Epithelial cell of esophagus (primary cell): Measurements from ENCODE around the gene TNFRSF18.

Experiments
- DNase-seq: peaks from one replicate; pipeline ENCODE4 v3.0.0; 2010; ENCODE audit warnings: low read depth
- H3K4me3 ChIP-seq: 2 replicates; pipeline ENCODE4 v1.5.1; 2011; ENCODE audit warnings: mild to moderate bottlenecking, low read length, control low read depth
- TF ChIP-seq, protein P1 (sequence below): IDR thresholded peaks from 2 replicates; pipeline ENCODE4 v1.5.1; 2011; ENCODE audit warnings: low read depth, mild to moderate bottlenecking, low read length, control low read depth, inconsistent platforms; ENCODE audit not compliant: insufficient read depth; ENCODE audit errors: missing control alignments

TNFRSF18 gene

GRCh38 chr1:1239227-1239613 lies 32.8 kb upstream of the TNFRSF18 start:
- no peak overlapping the region for H3K4me3 ChIP-seq
- no peak for DNase-seq
- TF ChIP-seq, protein P1, sequence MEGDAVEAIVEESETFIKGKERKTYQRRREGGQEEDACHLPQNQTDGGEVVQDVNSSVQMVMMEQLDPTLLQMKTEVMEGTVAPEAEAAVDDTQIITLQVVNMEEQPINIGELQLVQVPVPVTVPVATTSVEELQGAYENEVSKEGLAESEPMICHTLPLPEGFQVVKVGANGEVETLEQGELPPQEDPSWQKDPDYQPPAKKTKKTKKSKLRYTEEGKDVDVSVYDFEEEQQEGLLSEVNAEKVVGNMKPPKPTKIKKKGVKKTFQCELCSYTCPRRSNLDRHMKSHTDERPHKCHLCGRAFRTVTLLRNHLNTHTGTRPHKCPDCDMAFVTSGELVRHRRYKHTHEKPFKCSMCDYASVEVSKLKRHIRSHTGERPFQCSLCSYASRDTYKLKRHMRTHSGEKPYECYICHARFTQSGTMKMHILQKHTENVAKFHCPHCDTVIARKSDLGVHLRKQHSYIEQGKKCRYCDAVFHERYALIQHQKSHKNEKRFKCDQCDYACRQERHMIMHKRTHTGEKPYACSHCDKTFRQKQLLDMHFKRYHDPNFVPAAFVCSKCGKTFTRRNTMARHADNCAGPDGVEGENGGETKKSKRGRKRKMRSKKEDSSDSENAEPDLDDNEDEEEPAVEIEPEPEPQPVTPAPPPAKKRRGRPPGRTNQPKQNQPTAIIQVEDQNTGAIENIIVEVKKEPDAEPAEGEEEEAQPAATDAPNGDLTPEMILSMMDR, result no peak

DNA sequence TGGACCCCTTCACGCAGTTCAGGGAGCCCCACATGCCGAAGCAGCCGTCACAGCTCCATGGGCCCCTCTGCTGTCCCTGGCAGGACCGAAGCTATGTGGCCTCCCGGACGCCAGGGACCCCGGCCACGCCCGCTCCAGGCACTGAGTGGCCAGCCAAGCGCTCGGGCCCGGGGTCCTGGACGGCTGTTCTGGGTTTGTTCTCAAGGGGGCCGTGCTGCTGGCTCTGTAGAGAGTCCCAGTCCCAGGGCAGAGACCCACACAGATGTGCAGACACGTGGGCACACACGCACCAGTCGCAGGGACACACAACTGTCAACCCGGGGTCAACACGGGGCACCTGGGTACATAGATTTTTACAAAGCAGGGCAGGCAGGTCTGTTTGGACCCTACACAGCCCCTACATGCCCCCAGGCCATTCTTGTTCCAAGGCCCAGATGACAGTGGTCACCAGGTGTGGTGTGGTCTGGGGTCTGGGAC lies 32.3 kb upstream of the TNFRSF18 start:
- TF ChIP-seq, protein P1, result no peak
- no peak overlapping the region for H3K4me3 ChIP-seq
- DNase-seq, result no peak

DNA sequence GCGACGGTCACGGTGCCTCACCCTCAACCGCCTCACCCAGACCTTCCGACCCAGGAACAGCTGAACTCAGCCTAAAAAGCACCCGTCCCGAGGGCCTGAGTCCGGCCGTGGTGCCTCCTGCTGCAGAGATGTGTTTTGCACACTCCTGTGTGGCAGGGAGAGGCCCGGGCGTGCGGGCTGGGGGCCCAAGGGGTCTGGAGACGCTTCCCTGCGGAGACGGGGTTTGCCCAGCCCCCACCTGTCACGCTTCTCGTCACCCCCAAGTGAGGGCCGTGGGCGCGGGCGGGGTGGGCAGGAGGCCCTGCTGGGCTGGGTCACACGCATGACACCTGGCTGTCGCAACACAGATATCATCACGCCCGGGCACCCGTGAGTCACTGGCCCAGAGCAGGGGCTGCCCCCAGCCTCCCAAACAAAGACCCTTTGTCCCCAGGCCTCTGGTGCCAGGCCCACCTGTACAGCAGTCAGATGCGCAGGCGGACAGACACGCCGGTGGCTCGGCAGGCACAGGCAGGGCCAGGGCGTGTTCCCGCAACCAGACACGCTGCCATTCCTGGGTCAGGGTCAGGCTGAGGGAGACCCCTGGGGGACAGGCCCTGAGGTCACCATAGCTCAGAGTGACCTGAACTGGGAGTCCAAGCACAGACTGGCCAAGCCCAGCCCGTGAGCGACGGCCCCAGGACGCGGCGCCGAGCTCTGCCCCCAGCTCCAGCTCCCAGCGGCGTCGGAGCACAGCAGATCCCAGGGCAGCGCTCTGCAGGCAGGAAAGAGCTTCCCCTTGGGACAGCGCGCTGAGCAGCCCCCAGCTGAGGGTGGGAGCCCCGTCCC lies 31.7 kb upstream of the TNFRSF18 start:
- TF ChIP-seq, protein P1, result no peak
- H3K4me3 ChIP-seq, result no peak overlapping the region
- peak; percentile 37 for DNase-seq

- no peak overlapping the region for H3K4me3 ChIP-seq
- no peak for DNase-seq
- TF ChIP-seq, protein P1, result no peak
Measured at GRCh38 chr1:1236945-1237873, 30.8 kb upstream of the TNFRSF18 start.

- H3K4me3 ChIP-seq, result no peak overlapping the region
- no peak for DNase-seq
- TF ChIP-seq, protein P1, result no peak
Measured at GRCh38 chr1:1236176-1236763, 29.9 kb upstream of the TNFRSF18 start.

- TF ChIP-seq, protein P1, result no peak
- no peak for DNase-seq
- no peak overlapping the region for H3K4me3 ChIP-seq
Measured at GRCh38 chr1:1235016-1235744, 28.8 kb upstream of the TNFRSF18 start.
